Esophagus squamous epithelium (tissue), 5 donors: ENCODE results near the gene SLC6A19. TPM values are rescaled to one million over a fixed set of nuclear protein-coding genes. Genes with fewer than 3 reads are reported as not detected.

ENCODE experiments used
- DNase-seq: peaks from one replicate; lab custom pipeline; 2025; lab: John Stamatoyannopoulos, UW
- H3K27ac ChIP-seq, 4 donors: fragments of 200-600 bp; sonication (generic); one replicate each; pipeline ENCODE4 v1.5.1; 2016 to 2019; ENCODE audit warnings: mild to moderate bottlenecking in 1 of 4
- H3K27me3 ChIP-seq, 4 donors: fragments of 200-600 bp; sonication (generic); 1 replicate in 3 of 4; 2 replicates in 1 of 4; pipeline versions ENCODE4 v1.5.1 to v1.6.0; 2017 to 2021; ENCODE audit warnings: antibody characterized with exemption in 1 of 4
- H3K36me3 ChIP-seq, 3 donors: fragments of 200-600 bp; sonication (generic); one replicate each; pipeline ENCODE4 v1.5.1; 2016 to 2019
- H3K4me1 ChIP-seq, 3 donors: fragments of 200-600 bp; sonication (generic); one replicate each; pipeline ENCODE4 v1.5.1; 2017 to 2019
- H3K4me3 ChIP-seq, 4 donors: fragments of 200-600 bp; sonication (generic); 1 replicate in 3 of 4; 2 replicates in 1 of 4; pipeline ENCODE4 v1.5.1; 2016 to 2019; ENCODE audit warnings: mild to moderate bottlenecking in 2 of 4, moderate library complexity in 1 of 4
- H3K9me3 ChIP-seq, 3 donors: fragments of 200-600 bp; sonication (generic); one replicate each; pipeline ENCODE4 v1.5.1; 2016 to 2019
- CTCF ChIP-seq, 6 experiments: fragments of 450-650 bp in 4 of 6; fragments of 200-600 bp in 2 of 6; sonication (generic) in 2 of 6; IDR thresholded peaks; one replicate each; pipeline ENCODE4 v1.5.1; 2016 to 2019; ENCODE audit warnings: antibody characterized with exemption in 6 of 6, mild to moderate bottlenecking in 4 of 6, moderate library complexity in 4 of 6
- POLR2A ChIP-seq, 4 donors: fragments of 450-650 bp; IDR thresholded peaks; one replicate each; pipeline ENCODE4 v1.6.1; 2017; ENCODE audit warnings: antibody characterized with exemption in 4 of 4, mild to moderate bottlenecking in 4 of 4, moderate library complexity in 3 of 4
- WGBS, 2 donors: methylation state at CpG; one replicate each; pipeline ENCODE4 v1.1.5; 2018; 5-methylcytosine and 5-hydroxymethylcytosine counted together
- intact Hi-C: fragments of 100-400 bp; cut with DNase I; formaldehyde crosslinking; loops from one replicate; pipeline ENCODE4 v1.15.0; 2022
- total RNA-seq, 4 donors: library from RNA; depleted of rRNA; stranded (reverse); fragments of >200 nt; gene quantifications; one replicate each; pipeline ENCODE4 v1.1.0, GENCODE V29; 2016
- donor health status: DM: yes; HTN: yes; CAD: no.

The SLC6A19 gene
- total RNA-seq, 4 donors from 2014 or later, result not detected

DNA sequence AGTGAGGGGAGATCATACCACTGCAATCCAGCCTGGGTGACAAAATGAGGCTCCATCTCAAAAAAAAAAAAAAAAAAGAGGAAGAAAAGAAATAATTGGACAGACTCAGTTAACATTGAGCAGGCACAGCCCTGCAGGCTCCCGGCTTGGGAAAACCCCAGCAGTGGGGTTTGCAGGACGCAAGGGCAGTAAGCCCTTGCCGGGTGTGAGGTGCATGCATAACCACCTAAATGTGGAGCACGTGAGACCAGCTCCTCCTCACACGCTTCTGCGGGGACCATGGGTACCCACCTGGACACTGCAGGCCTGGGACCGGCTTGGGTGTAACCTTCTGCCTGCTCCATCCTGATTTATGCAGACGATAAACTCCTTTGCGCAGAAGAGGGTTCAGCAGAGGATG lies 19.0 kb downstream of the SLC6A19 start:
- Histone ChIP-seq H3K27me3 (peaks cover 0 to 52% (median 0%) of the 10 kb centered on the region in 4 donors), H3K36me3 (no peaks in the 10 kb centered on the region), H3K4me1 (no peaks in the 10 kb centered on the region), H3K27ac (no peak overlapping the region), H3K4me3 (no peak overlapping the region), H3K9me3 (peaks cover 0 to 3% (median 0%) of the 10 kb centered on the region in 3 donors)
- DNase-seq, result no peak
- no peak for TF ChIP-seq CTCF (IDR thresholded peaks at IDR 0.05)
- no peak for TF ChIP-seq POLR2A (IDR thresholded peaks at IDR 0.05)
- intact Hi-C loops, result no loop called here
- 84 to 89% methylated on average over 9 of the region's 9 CpGs for WGBS, 2 donors

- no peaks in the 10 kb centered on the region for H3K36me3 ChIP-seq
- no peaks in the 10 kb centered on the region for H3K9me3 ChIP-seq
- peaks cover 0 to 52% (median 0%) of the 10 kb centered on the region in 4 donors for H3K27me3 ChIP-seq
- H3K4me1 ChIP-seq, result no peaks in the 10 kb centered on the region
- no peak overlapping the region for H3K4me3 ChIP-seq
- intact Hi-C loops, result no loop called here
- TF ChIP-seq CTCF (IDR thresholded peaks at IDR 0.05) (no peak), POLR2A (IDR thresholded peaks at IDR 0.05) (no peak)
- DNase-seq, result no peak
- 83% methylated on average over 11 of the region's 19 CpGs; no CpG with 5 or more reads in 1 of the 2 donors for WGBS, 2 donors
- no peak overlapping the region for H3K27ac ChIP-seq
Measured at GRCh38 chr5:1220831-1221230, 19.4 kb downstream of the SLC6A19 start.

GRCh38 chr5:1221721-1222120 lies 20.3 kb downstream of the SLC6A19 start:
- intact Hi-C loops, result no loop called here
- TF ChIP-seq POLR2A (IDR thresholded peaks at IDR 0.05) (no peak), CTCF (IDR thresholded peaks at IDR 0.05) (no peak)
- Histone ChIP-seq H3K27me3 (peaks cover 0 to 52% (median 0%) of the 10 kb centered on the region in 4 donors), H3K4me1 (no peaks in the 10 kb centered on the region), H3K36me3 (no peaks in the 10 kb centered on the region), H3K27ac (no peak overlapping the region), H3K9me3 (no peaks in the 10 kb centered on the region), H3K4me3 (no peak overlapping the region)
- no peak for DNase-seq
- WGBS, 2 donors, result 80 to 98% methylated on average over 6 to 7 of the region's 10 CpGs

- 91 to 94% methylated on average over 9 of the region's 9 CpGs for WGBS, 2 donors
- Histone ChIP-seq H3K27ac (no peak overlapping the region), H3K9me3 (no peaks in the 10 kb centered on the region), H3K27me3 (peaks cover 0 to 49% (median 0%) of the 10 kb centered on the region in 4 donors), H3K4me3 (no peak overlapping the region), H3K4me1 (no peaks in the 10 kb centered on the region), H3K36me3 (no peaks in the 10 kb centered on the region)
- DNase-seq, result no peak
- intact Hi-C loops, result no loop called here
- no peak for TF ChIP-seq CTCF (IDR thresholded peaks at IDR 0.05)
- TF ChIP-seq POLR2A (IDR thresholded peaks at IDR 0.05), result no peak
Measured at GRCh38 chr5:1222147-1222546, 20.8 kb downstream of the SLC6A19 start.

DNA sequence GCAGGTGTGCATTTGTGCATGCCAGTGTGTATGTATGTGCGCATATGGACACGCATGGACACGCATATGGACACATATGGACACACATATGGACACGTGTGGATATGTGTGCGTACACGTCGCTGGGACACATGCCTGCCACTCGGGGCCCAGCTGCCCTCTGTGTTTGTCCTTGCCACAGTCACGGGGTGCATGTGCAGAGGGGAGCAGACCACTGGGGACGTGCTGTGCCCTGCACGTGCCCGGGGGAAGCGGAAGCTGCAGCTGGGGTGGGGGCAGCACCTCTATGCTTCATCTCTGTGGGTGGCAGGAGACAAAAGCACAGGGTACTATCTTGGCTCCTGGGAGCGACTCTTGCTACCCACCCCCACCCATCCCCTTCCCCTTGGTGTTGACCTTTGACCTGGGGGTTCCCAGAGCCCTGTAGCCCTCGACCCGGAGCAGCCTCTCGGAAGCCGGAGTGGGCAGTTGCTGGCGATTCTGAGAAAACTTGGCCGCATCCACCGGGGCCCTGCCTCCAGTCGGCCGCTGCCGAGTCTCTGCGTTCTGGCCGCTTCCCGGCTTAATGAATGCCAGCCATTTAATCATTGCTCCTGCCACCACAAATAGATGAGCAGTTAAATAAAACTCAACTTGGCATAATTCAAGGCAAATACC lies 21.4 kb downstream of the SLC6A19 start:
- no peaks in the 10 kb centered on the region for H3K9me3 ChIP-seq
- H3K4me3 ChIP-seq, result no peak overlapping the region
- no peaks in the 10 kb centered on the region for H3K4me1 ChIP-seq
- no peak for DNase-seq
- H3K27me3 ChIP-seq, result peaks cover 0 to 45% (median 0%) of the 10 kb centered on the region in 4 donors
- WGBS, 2 donors, result 84 to 89% methylated on average over 14 to 22 of the region's 27 CpGs
- no peaks in the 10 kb centered on the region for H3K36me3 ChIP-seq
- no peak for TF ChIP-seq CTCF (IDR thresholded peaks at IDR 0.05)
- intact Hi-C loops, result no loop called here
- H3K27ac ChIP-seq, result no peak overlapping the region
